ENCODE data around the gene MUCL3. TPM values are rescaled to one million over a fixed set of nuclear protein-coding genes. Genes with fewer than 3 reads are reported as not detected.
"Not testable (repeated sequence)": the region's sequence is repeated elsewhere in the genome, so short reads cannot be mapped to it uniquely, and the experiment has no call there.

MUCL3 gene
- total and polyA plus RNA-seq, 2 donors (not counting 1 experiment from before 2014, with no cell fraction given) = not detected

GRCh38 chr6:30926644-30927043, 14.1 kb upstream of the MUCL3 start:
- Histone ChIP-seq H3K4me2 (replicated peaks; ENCODE audit: low read depth, low read length, poor library complexity, severe bottlenecking) (no peak overlapping the region), H3K27me3 (replicated peaks in 1 of 4; ENCODE audit: control extremely low read depth in 1 of 4, control insufficient read depth in 3 of 4, insufficient read depth in 4 of 4, low read length in 3 of 4) (no peaks in the 10 kb centered on the region), H3K9ac (ENCODE audit: low read length) (no peak overlapping the region), H4K20me1 (ENCODE audit: control insufficient read depth, insufficient read depth, low read length, poor library complexity, severe bottlenecking) (no peaks in the 10 kb centered on the region), H3K79me2 (ENCODE audit: control insufficient read depth, insufficient read depth, low read length) (no peaks in the 10 kb centered on the region), H3K4me3 (ENCODE audit: control extremely low read depth in 1 of 5, extremely low read depth in 1 of 5, insufficient read depth in 1 of 5, low read depth in 2 of 5, low read length in 4 of 5) (no peak overlapping the region), H2AFZ (ENCODE audit: insufficient read depth, low read depth, low read length, poor library complexity, severe bottlenecking) (no peak overlapping the region), H3K36me3 (replicated peaks in 1 of 2; ENCODE audit: control extremely low read depth in 1 of 2, control insufficient read depth in 1 of 2, extremely low read depth in 1 of 2, insufficient read depth in 2 of 2, low read length in 1 of 2) (peaks cover 2 to 36% of the 10 kb centered on the region in 2 experiments), H3K9me3 (ENCODE audit: control extremely low read depth in 1 of 3, control insufficient read depth in 2 of 3, insufficient read depth in 1 of 3, low read length in 2 of 3) (peaks cover 0 to 11% (median 6%) of the 10 kb centered on the region in 3 donors), H3K27ac (ENCODE audit: low read length in 2 of 2) (no peak overlapping the region), H3K4me1 (ENCODE audit: control insufficient read depth in 2 of 2, insufficient read depth in 2 of 2, low read length in 2 of 2) (no peaks in the 10 kb centered on the region)
- intact Hi-C loops (cut with micrococcal nuclease) = no loop called here
- no peak for TF ChIP-seq CTCF (IDR thresholded peaks at IDR 0.05)
- TF ChIP-seq EZH2 (IDR thresholded peaks at IDR 0.05; ENCODE audit: borderline replicate concordance, insufficient read depth, low read depth, low read length, poor library complexity, severe bottlenecking) = no peak
- peaks cover 6% of the 10 kb centered on the region for H3K9me3 Mint-ChIP-seq (ENCODE audit: insufficient read depth)
- no peaks in the 10 kb centered on the region for H3K4me1 Mint-ChIP-seq
- ChIA-PET POLR2A (no interaction called here), CTCF (no interaction called here)
- H3K4me3 Mint-ChIP-seq = no peak overlapping the region
- H3K27ac Mint-ChIP-seq = no peak overlapping the region
- DNase-seq (no peak), ATAC-seq (ENCODE audit: low read depth) (no peak)
- 100% methylated on average over 2 of the region's 4 CpGs for WGBS (ENCODE audit: insufficient coverage)
- no peaks in the 10 kb centered on the region for H3K27me3 Mint-ChIP-seq

- H3K4me1 Mint-ChIP-seq; H3K4me2 ChIP-seq (replicated peaks; ENCODE audit: low read depth, low read length, poor library complexity, severe bottlenecking); H3K79me2 ChIP-seq (ENCODE audit: control insufficient read depth, insufficient read depth, low read length); H3K9me3 Mint-ChIP-seq (ENCODE audit: insufficient read depth); H3K27ac Mint-ChIP-seq; H3K4me3 ChIP-seq (ENCODE audit: control extremely low read depth in 1 of 5, extremely low read depth in 1 of 5, insufficient read depth in 1 of 5, low read depth in 2 of 5, low read length in 4 of 5); ATAC-seq (ENCODE audit: low read depth); H2AFZ ChIP-seq (ENCODE audit: insufficient read depth, low read depth, low read length, poor library complexity, severe bottlenecking); H4K20me1 ChIP-seq (ENCODE audit: control insufficient read depth, insufficient read depth, low read length, poor library complexity, severe bottlenecking); H3K27me3 ChIP-seq (replicated peaks in 1 of 4; ENCODE audit: control extremely low read depth in 1 of 4, control insufficient read depth in 3 of 4, insufficient read depth in 4 of 4, low read length in 3 of 4); H3K9ac ChIP-seq (ENCODE audit: low read length); H3K27ac ChIP-seq (ENCODE audit: low read length in 2 of 2); CTCF ChIA-PET; H3K27me3 Mint-ChIP-seq; H3K4me1 ChIP-seq (ENCODE audit: control insufficient read depth in 2 of 2, insufficient read depth in 2 of 2, low read length in 2 of 2); H3K4me3 Mint-ChIP-seq; DNase-seq; intact Hi-C loops (cut with micrococcal nuclease): not testable (repeated sequence)
- peaks cover 0 to 11% (median 6%) of the 10 kb centered on the region in 3 donors for H3K9me3 ChIP-seq (ENCODE audit: control extremely low read depth in 1 of 3, control insufficient read depth in 2 of 3, insufficient read depth in 1 of 3, low read length in 2 of 3)
- WGBS (ENCODE audit: insufficient coverage) = 100% methylated on average over 1 of the region's 3 CpGs
- POLR2A ChIA-PET = interaction anchor here (0.7 kb wide), 1 partner anchor 413 kb away, joined by 12 read pairs; no protein-coding TSS in a partner anchor
- H3K36me3 ChIP-seq (replicated peaks in 1 of 2; ENCODE audit: control extremely low read depth in 1 of 2, control insufficient read depth in 1 of 2, extremely low read depth in 1 of 2, insufficient read depth in 2 of 2, low read length in 1 of 2) = peaks cover 2 to 32% of the 10 kb centered on the region in 2 experiments
Observed at GRCh38 chr6:30927080-30927479, 13.7 kb upstream of the MUCL3 start.
